Heart left ventricle (tissue), 16 donors: ENCODE measurements around the gene LPP. TPM values are rescaled to one million over a fixed set of nuclear protein-coding genes. Genes with fewer than 3 reads are reported as not detected.

Source experiments
- ATAC-seq, 4 donors: fragments of 200-7000 bp; cut with Tn5 transposase; one replicate each; pipeline ENCODE4 v1.9.1; 2020 to 2022; ENCODE audit warnings: moderate library complexity in 4 of 4, mild to moderate bottlenecking in 3 of 4, moderate number of reproducible peaks in 1 of 4
- DNase-seq, 5 donors: peaks; one replicate each; pipeline ENCODE4 v3.0.0-alpha.2; 2020
- H3K27ac ChIP-seq, 12 donors: fragments of 200-600 bp; sonication (generic) in 4 of 12; one replicate each; pipeline versions ENCODE4 v1.5.0 to v1.8.0; 2016 to 2022; ENCODE audit warnings: mild to moderate bottlenecking in 2 of 12
- H3K27me3 ChIP-seq, 9 donors: fragments of 200-600 bp; sonication (generic) in 2 of 9; one replicate each; pipeline versions ENCODE4 v1.5.1 to v1.8.0; 2016 to 2022; ENCODE audit warnings: mild to moderate bottlenecking in 3 of 9
- H3K36me3 ChIP-seq, 9 donors: fragments of 200-600 bp; sonication (generic) in 2 of 9; one replicate each; pipeline versions ENCODE4 v1.5.0 to v1.8.0; 2018 to 2022; ENCODE audit warnings: mild to moderate bottlenecking in 2 of 9
- H3K4me1 ChIP-seq, 12 donors: fragments of 200-600 bp; sonication (generic) in 4 of 12; one replicate each; pipeline versions ENCODE4 v1.5.0 to v1.8.0; 2016 to 2022; ENCODE audit warnings: mild to moderate bottlenecking in 3 of 12
- H3K4me3 ChIP-seq, 12 donors: fragments of 200-600 bp; sonication (generic) in 4 of 12; one replicate each; pipeline versions ENCODE4 v1.5.0 to v1.8.0; 2017 to 2022; ENCODE audit warnings: mild to moderate bottlenecking in 9 of 12, moderate library complexity in 4 of 12
- H3K9me3 ChIP-seq, 12 donors: fragments of 200-600 bp; sonication (generic) in 4 of 12; one replicate each; pipeline versions ENCODE4 v1.5.0 to v1.8.0; 2016 to 2022; ENCODE audit warnings: mild to moderate bottlenecking in 1 of 12
- POLR2A ChIP-seq, 2 donors: fragments of 450-650 bp; IDR thresholded peaks; one replicate each; pipeline ENCODE4 v1.6.1; 2017; ENCODE audit warnings: antibody characterized with exemption in 2 of 2, mild to moderate bottlenecking in 2 of 2, moderate library complexity in 2 of 2
- WGBS, 4 donors: extraction: QIAGEN DNeasy Blood & Tissue Kit in 2 of 4; methylation state at CpG; one replicate each; pipeline versions ENCODE4 v1.1.5 to v1.1.7; 2013 to 2018; 5-methylcytosine and 5-hydroxymethylcytosine counted together
- intact Hi-C, 10 donors: fragments of 100-400 bp; cut with DNase I; formaldehyde crosslinking; loops; one replicate each; pipeline versions ENCODE4 v1.11.1 to v1.14.2; 2022
- polyA plus RNA-seq, 2 donors: library from polyadenylated mRNA; stranded (reverse); fragments of 200-250 nt; gene quantifications; one replicate each; pipeline ENCODE4 v1.2.3, GENCODE V29; 2013
- total RNA-seq, 9 donors: library from RNA; depleted of rRNA in 2 of 9; stranded (reverse); fragments of >200 nt in 2 of 9; fragmentation: NEBNext Ultra II Directional in 3 of 9; extraction: Animal tissue kit (Norgen Biotek cat#: 25700) in 3 of 9; gene quantifications; one replicate each; pipeline versions ENCODE4 v1.1.0 to v1.2.4, GENCODE V29; 2016 to 2023
- TF ChIP-seq, protein P1 (sequence below), 12 donors: fragments of 200-600 bp; sonication (generic) in 4 of 12; IDR thresholded peaks; one replicate each; pipeline versions ENCODE4 v1.5.0 to v1.8.0; 2018 to 2022; ENCODE audit warnings: antibody characterized with exemption in 12 of 12, mild to moderate bottlenecking in 5 of 12
- donor health status: ischemic (EF 13 %, LVEDD 7.1; RV severe dilation, severe dysfunction).
- donor health status: healthy with polysubstance abuse.
- donor health status: DM: no; HTN: yes; CAD: no.
- donor health status: DM: no; HTN: no; CAD: no.
- donor health status: ischemic (EF 25% LVEDD 6.9; RV normal size, moderate dysfunction).
- donor health status: ischemic (EF 25% LVEDD 5.7; RV mildly dilated, moderate dysfunction).
- donor health status: healthy.
- donor health status: DM: yes; HTN: yes; CAD: no.
- donor health status: ischemic (EF 35%, LVEDD 5.7; RV mildly dilated, moderate dysfunction).
- donor health status: nonischemic (EF 11% LVEDD 7.7; RV severe dilation, severe dysfunction).
- donor health status: DM: yes; HTN: yes; CAD: no.
- donor health status: PGD.
- donor health status: ischemic (EF 29% LVEDD 5.4; RV normal size, mild dysfunction).
- donor health status: nonischemic (EF 23%, LVEDD 6.1; RV moderate dilation, normal function).

The LPP gene
- total and polyA plus RNA-seq, 11 donors, result 9.2 to 178 (median 100) TPM

DNA sequence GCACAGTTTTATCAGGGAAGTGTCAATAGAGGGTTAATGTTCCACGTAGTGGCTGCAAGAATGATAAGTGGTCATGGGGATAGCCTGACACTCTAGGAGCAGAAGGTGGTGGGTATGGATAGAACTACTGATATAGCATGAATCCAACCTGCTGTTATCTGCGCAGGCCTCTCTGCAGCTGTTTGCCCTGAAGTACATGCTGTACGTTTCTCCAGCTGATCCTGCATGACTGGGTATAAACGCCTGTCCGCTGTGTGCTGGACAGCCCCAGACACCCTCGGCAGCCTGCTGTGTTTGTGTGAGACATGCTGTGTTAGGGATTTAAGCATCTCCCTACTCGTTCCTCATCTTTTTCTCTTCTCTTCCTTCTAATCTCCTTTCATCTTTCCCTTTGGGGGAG is 87.1 kb downstream of the LPP start:
- no peaks in the 10 kb centered on the region for H3K9me3 ChIP-seq
- H3K27me3 ChIP-seq, result no peaks in the 10 kb centered on the region
- ATAC-seq, result peak; percentile 89 to 93 (median 92)
- peaks cover 0 to 50% (median 29%) of the 10 kb centered on the region in 12 donors for H3K4me1 ChIP-seq
- TF ChIP-seq POLR2A (IDR thresholded peaks at IDR 0.05), result no peak
- TF ChIP-seq, protein P1, sequence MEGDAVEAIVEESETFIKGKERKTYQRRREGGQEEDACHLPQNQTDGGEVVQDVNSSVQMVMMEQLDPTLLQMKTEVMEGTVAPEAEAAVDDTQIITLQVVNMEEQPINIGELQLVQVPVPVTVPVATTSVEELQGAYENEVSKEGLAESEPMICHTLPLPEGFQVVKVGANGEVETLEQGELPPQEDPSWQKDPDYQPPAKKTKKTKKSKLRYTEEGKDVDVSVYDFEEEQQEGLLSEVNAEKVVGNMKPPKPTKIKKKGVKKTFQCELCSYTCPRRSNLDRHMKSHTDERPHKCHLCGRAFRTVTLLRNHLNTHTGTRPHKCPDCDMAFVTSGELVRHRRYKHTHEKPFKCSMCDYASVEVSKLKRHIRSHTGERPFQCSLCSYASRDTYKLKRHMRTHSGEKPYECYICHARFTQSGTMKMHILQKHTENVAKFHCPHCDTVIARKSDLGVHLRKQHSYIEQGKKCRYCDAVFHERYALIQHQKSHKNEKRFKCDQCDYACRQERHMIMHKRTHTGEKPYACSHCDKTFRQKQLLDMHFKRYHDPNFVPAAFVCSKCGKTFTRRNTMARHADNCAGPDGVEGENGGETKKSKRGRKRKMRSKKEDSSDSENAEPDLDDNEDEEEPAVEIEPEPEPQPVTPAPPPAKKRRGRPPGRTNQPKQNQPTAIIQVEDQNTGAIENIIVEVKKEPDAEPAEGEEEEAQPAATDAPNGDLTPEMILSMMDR (IDR thresholded peaks at IDR 0.05), result no peak
- DNase-seq, result peak in 3 of 5 donors; percentile 39 to 70 (median 65)
- intact Hi-C loops, result no loop called here
- peak overlapping the region in 1 of 12 donors; percentile 2 for H3K4me3 ChIP-seq
- H3K27ac ChIP-seq, result peak overlapping the region; percentile 54 to 83 (median 70)
- H3K36me3 ChIP-seq, result no peaks in the 10 kb centered on the region
- WGBS, 4 donors, result 32 to 47% (median 42%) methylated on average over 7 of the region's 7 CpGs

DNA sequence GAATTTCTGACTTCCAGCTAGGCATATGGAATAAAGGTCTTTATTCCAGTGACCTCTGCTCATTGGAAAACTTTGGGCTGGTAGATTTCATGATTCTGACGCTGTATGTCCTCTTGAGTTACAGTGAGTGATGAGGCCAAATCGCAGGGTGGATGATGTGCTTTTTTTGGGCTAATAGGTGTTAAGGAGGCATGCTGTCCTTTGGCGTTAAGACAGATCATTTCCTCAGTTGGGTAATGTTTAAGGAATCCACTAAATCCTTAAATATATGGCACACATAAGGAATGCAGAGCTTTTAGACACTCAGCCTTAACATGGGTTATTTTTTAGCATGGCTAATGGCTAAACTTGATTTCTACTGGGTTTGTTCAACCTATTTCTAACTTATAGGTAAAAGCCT is 87.9 kb downstream of the LPP start:
- Histone ChIP-seq H3K27me3 (no peaks in the 10 kb centered on the region), H3K4me3 (no peak overlapping the region), H3K9me3 (no peaks in the 10 kb centered on the region), H3K27ac (peak overlapping the region; percentile 54 to 83 (median 70)), H3K36me3 (no peaks in the 10 kb centered on the region), H3K4me1 (peaks cover 0 to 55% (median 30%) of the 10 kb centered on the region in 12 donors)
- no peak for TF ChIP-seq POLR2A (IDR thresholded peaks at IDR 0.05)
- TF ChIP-seq, protein P1 (IDR thresholded peaks at IDR 0.05), result no peak
- WGBS, 4 donors, result 52 to 73% (median 64%) methylated on average over 3 of the region's 3 CpGs
- intact Hi-C loops, result no loop called here
- DNase-seq (no peak), ATAC-seq (peak in 1 of 4 donors; percentile 20)

DNA sequence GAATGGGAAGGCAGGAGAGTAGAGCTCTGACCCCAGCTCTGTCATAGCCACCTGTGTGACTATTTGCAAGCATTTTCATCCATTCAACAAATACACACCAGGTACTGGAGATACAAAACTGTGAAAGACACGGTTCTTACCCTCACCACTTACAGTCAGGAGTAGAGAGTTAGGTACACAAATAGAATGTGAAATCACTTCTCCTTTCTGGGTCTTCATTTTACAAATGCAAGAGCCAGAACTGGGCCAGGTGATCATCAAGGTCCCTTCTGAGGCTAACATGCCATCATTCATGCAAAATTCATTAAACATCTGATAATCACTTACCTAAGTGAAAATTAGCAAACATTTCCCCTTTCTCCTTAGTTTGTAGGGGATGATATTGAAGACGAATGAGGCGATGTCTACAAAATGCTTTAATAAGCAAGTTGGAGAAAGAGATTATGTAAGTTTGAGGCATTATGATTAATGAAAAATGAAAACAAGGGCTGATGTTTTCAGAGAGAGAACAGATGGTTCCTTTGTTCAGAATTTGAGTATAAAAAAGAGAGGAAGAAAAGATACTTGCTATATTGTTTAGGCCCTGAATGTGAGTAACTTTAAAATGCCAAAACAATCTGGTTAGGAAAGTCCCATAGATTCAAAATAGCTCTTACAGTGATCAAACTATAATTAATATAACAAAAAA is 88.6 kb downstream of the LPP start:
- TF ChIP-seq POLR2A (IDR thresholded peaks at IDR 0.05), result no peak
- TF ChIP-seq, protein P1 (IDR thresholded peaks at IDR 0.05), result no peak
- intact Hi-C loops, result no loop called here
- H3K4me1 ChIP-seq, result peaks cover 0 to 60% (median 30%) of the 10 kb centered on the region in 12 donors
- no peaks in the 10 kb centered on the region for H3K27me3 ChIP-seq
- 69 to 77% (median 71%) methylated on average over 3 of the region's 3 CpGs for WGBS, 4 donors
- peak overlapping the region in 11 of 12 donors; percentile 54 to 83 (median 72) for H3K27ac ChIP-seq
- ATAC-seq (peak in 1 of 4 donors; percentile 23), DNase-seq (no peak)
- no peak overlapping the region for H3K4me3 ChIP-seq
- no peaks in the 10 kb centered on the region for H3K9me3 ChIP-seq
- H3K36me3 ChIP-seq, result no peaks in the 10 kb centered on the region

DNA sequence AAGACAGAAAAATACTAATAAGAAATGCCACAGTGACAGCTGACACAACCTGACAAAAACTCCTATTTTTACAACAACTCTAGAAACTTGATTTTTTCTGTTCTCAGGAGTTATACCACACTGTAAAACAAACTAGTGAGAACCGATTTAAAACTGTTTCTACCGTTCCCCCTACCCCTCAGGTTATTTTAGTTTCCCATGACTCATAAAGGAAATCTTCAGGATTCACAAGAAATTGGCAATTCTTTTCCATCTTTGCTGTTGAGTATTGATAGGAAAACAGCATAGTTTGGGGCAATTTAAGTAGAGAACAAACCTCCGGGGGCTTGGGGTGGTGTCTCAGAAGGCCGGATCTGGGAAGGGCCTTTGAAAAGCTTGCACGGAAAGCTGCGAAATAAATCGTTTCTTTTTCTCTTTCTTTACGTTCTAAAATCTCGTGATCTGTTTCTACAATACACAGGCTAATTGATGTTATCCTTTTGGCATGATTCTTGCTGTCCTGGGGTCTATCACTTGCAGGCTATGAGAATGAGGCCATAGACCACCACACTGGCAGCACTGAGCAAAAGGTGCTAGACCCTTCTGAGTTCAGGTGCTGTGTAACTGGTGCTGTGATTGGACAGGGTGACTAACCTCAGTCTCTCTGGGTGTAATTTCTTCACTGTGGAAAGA is 89.3 kb downstream of the LPP start:
- Histone ChIP-seq H3K27me3 (no peaks in the 10 kb centered on the region), H3K9me3 (no peaks in the 10 kb centered on the region), H3K4me3 (no peak overlapping the region), H3K36me3 (no peaks in the 10 kb centered on the region), H3K4me1 (peaks cover 0 to 59% (median 29%) of the 10 kb centered on the region in 12 donors), H3K27ac (peak overlapping the region in 10 of 12 donors; percentile 59 to 83 (median 72))
- no peak for ATAC-seq
- DNase-seq, result no peak
- intact Hi-C loops, result no loop called here
- no peak for TF ChIP-seq POLR2A (IDR thresholded peaks at IDR 0.05)
- WGBS, 4 donors, result 79 to 83% (median 82%) methylated on average over 9 of the region's 9 CpGs
